ENCODE data around the gene PATJ. TPM values are rescaled to one million over a fixed set of nuclear protein-coding genes. Genes with fewer than 3 reads are reported as not detected.
A peak's percentile ranks its signal among the peaks of the same experiment; 100 is the strongest.

The PATJ gene
- total and polyA plus RNA-seq, 7 donors: 2.0 to 49.9 (median 17.1) TPM

- peak; percentile 66 to 85 (median 84) for ATAC-seq
- TF ChIP-seq CTCF (IDR thresholded peaks at IDR 0.05): no peak
- H3K4me1 ChIP-seq: peaks cover 17% of the 10 kb centered on the region
- H3K36me3 ChIP-seq (ENCODE audit: insufficient read depth in 1 of 2, low read depth in 1 of 2): no peaks in the 10 kb centered on the region
- WGBS, 3 donors: 49 to 83% (median 57%) methylated on average over 8 of the region's 8 CpGs
- H3K27ac ChIP-seq: peak overlapping the region; percentile 75
- no peaks in the 10 kb centered on the region for H3K27me3 ChIP-seq (ENCODE audit: insufficient read depth in 3 of 3, low read length in 2 of 3)
- intact Hi-C loops (cut with DNase I): loop anchor here in 1 of 2 donors (5.0 kb wide), 1 partner anchor 94 kb away; no protein-coding TSS in a partner anchor
- peak overlapping the region; percentile 45 for H3K4me3 ChIP-seq
- no peak for DNase-seq
- H3K9me3 ChIP-seq: no peaks in the 10 kb centered on the region
Measured at GRCh38 chr1:61973100-61973837, 231.0 kb downstream of the PATJ start.

- no peak for DNase-seq
- intact Hi-C loops (cut with DNase I): no loop called here
- no peak for TF ChIP-seq CTCF (IDR thresholded peaks at IDR 0.05)
- Histone ChIP-seq H3K4me3 (peak overlapping the region; percentile 37), H3K27ac (peak overlapping the region; percentile 75), H3K4me1 (peaks cover 17% of the 10 kb centered on the region), H3K36me3 (ENCODE audit: insufficient read depth in 1 of 2, low read depth in 1 of 2) (no peaks in the 10 kb centered on the region), H3K27me3 (ENCODE audit: insufficient read depth in 3 of 3, low read length in 2 of 3) (no peaks in the 10 kb centered on the region), H3K9me3 (no peaks in the 10 kb centered on the region)
- ATAC-seq: peak in 3 of 4 donors; percentile 23 to 45 (median 37)
- 22 to 34% (median 30%) methylated on average over 4 of the region's 4 CpGs for WGBS, 3 donors
Measured at GRCh38 chr1:61975638-61976037, 233.4 kb downstream of the PATJ start.

GRCh38 chr1:61976566-61976965 is 234.3 kb downstream of the PATJ start:
- Histone ChIP-seq H3K4me3 (no peak overlapping the region), H3K27ac (no peak overlapping the region), H3K36me3 (ENCODE audit: insufficient read depth in 1 of 2, low read depth in 1 of 2) (no peaks in the 10 kb centered on the region), H3K4me1 (peaks cover 17% of the 10 kb centered on the region), H3K9me3 (no peaks in the 10 kb centered on the region), H3K27me3 (ENCODE audit: insufficient read depth in 3 of 3, low read length in 2 of 3) (no peaks in the 10 kb centered on the region)
- intact Hi-C loops (cut with DNase I): no loop called here
- ATAC-seq (no peak), DNase-seq (no peak)
- TF ChIP-seq CTCF (IDR thresholded peaks at IDR 0.05): no peak
- 95 to 98% (median 96%) methylated on average over 4 of the region's 4 CpGs for WGBS, 3 donors

GRCh38 chr1:61978796-61979195 is 236.5 kb downstream of the PATJ start:
- Histone ChIP-seq H3K27ac (no peak overlapping the region), H3K9me3 (no peaks in the 10 kb centered on the region), H3K4me1 (peaks cover 17% of the 10 kb centered on the region), H3K4me3 (no peak overlapping the region), H3K27me3 (ENCODE audit: insufficient read depth in 3 of 3, low read length in 2 of 3) (no peaks in the 10 kb centered on the region), H3K36me3 (ENCODE audit: insufficient read depth in 1 of 2, low read depth in 1 of 2) (no peaks in the 10 kb centered on the region)
- no peak for TF ChIP-seq CTCF (IDR thresholded peaks at IDR 0.05)
- intact Hi-C loops (cut with DNase I): no loop called here
- ATAC-seq (no peak), DNase-seq (no peak)

GRCh38 chr1:61979729-61980128 is 237.4 kb downstream of the PATJ start:
- no peak for ATAC-seq
- intact Hi-C loops (cut with DNase I): no loop called here
- Histone ChIP-seq H3K4me3 (no peak overlapping the region), H3K27ac (no peak overlapping the region), H3K4me1 (peaks cover 14% of the 10 kb centered on the region), H3K9me3 (no peaks in the 10 kb centered on the region), H3K36me3 (ENCODE audit: insufficient read depth in 1 of 2, low read depth in 1 of 2) (no peaks in the 10 kb centered on the region), H3K27me3 (ENCODE audit: insufficient read depth in 3 of 3, low read length in 2 of 3) (no peaks in the 10 kb centered on the region)
- DNase-seq: no peak
- no peak for TF ChIP-seq CTCF (IDR thresholded peaks at IDR 0.05)
- 94 to 97% (median 94%) methylated on average over 4 of the region's 4 CpGs for WGBS, 3 donors

Data from psoas muscle (tissue), 8 donors.